HCT116 (cell line): ENCODE data around the gene SUCLG2.

ENCODE experiments used
- CEBPB ChIP-seq: IDR thresholded peaks from 2 replicates; pipeline ENCODE4 v1.6.1; 2012; ENCODE audit warnings: low read depth
- CTCF ChIP-seq, 3 experiments: fragments of 200-600 bp in 1 of 3; sonication (generic) in 1 of 3; IDR thresholded peaks in 2 of 3; conservative IDR thresholded peaks in 1 of 3; 2 replicates each; pipeline ENCODE4 v1.5.1; 2012 to 2017; ENCODE audit warnings: low read depth in 2 of 3, low read length in 2 of 3, antibody characterized with exemption in 1 of 3, borderline replicate concordance in 1 of 3, control low read depth in 1 of 3, mild to moderate bottlenecking in 1 of 3, mixed read lengths in 1 of 3, mixed run types in 1 of 3, moderate library complexity in 1 of 3; ENCODE audit not compliant: insufficient read depth in 1 of 3
- MAX ChIP-seq: IDR thresholded peaks from 2 replicates; pipeline ENCODE4 v1.6.1; 2012
- POLR2A ChIP-seq: IDR thresholded peaks from 2 replicates; pipeline ENCODE4 v1.7.0; 2011; ENCODE audit warnings: borderline replicate concordance; ENCODE audit not compliant: insufficient read depth, insufficient read length; ENCODE audit errors: extremely low read depth
- POLR2AphosphoS5 ChIP-seq: IDR thresholded peaks from 2 replicates; pipeline ENCODE4 v1.6.1; 2011; ENCODE audit warnings: mild to moderate bottlenecking, low read depth, low read length, moderate library complexity

GRCh38 chr3:67415511-67415910, 238.9 kb downstream of the SUCLG2 start:
- TF ChIP-seq POLR2AphosphoS5 (no peak), MAX (no peak), CEBPB (no peak), POLR2A (no peak), CTCF (IDR thresholded peaks at IDR 0.05 in 2 of 3, conservative IDR thresholded peaks at IDR 0.05 in 1 of 3; ENCODE audit: borderline replicate concordance in 1 of 3, insufficient read depth in 1 of 3, low read depth in 2 of 3, low read length in 2 of 3) (no peak)
